Ramos (cell line): ENCODE results near the gene CFD.
"Not testable (repeated sequence)": the region's sequence is repeated elsewhere in the genome, so short reads cannot be mapped to it uniquely, and the experiment has no call there.

Experiments
- in situ Hi-C: fragments of 300-500 bp; cut with MboI; formaldehyde crosslinking; loops from one replicate; pipeline ENCODE4 v1.14.3; 2022; ENCODE audit warnings: low sequenced_read_pairs; ENCODE audit not compliant: unreplicated experiment

The CFD gene

DNA sequence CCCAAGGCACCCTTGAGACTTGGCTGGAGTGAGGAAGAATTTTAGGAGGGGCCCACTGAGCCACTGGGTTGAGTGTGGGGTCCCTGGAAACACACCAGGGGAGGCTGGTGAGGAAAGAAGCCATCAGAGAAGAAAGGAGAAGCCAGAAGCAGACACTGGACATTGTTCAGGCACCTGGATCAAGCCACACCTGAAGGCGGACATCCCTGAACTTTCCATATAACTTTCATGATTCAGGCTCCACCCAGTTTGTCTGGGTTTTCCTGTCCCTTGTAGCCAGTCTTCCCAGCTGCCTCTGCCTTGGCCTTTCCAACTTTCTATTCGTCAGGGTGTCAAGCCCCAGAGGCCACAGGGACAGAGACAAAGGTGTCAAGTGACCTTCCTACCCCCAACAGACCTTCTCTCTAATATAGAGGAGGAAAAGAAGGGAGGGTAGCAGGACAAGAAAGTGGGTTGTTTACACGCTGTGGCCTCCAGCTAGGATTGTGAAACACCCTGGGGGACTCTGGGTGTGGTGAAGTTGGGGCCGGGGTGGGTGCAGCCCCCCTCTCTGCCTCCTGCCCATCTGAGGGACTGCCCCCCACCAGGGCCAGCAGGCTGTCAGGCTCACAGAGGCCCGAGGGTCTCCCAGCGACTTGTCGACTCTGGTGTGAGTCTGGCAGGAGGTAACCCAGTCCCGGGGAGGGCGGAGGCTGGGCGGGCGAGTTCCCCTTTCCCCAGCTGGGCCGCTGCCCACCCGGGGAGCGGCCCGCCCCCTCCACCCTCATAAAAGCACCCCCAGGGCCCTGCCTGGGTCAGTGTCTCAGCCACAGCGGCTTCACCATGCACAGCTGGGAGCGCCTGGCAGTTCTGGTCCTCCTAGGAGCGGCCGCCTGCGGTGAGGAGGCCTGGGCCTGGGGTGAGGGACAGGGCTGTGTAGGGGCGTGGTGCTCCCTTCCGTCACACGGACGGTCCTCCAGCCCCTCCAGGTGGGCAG is at the start of gene CFD:
Gene CFD, plus strand, starts transcription at position 797 of the 976 bp plus-strand sequence. Its CDS starts 26 bp downstream, at position 823.
- in situ Hi-C loops: loop anchor here (5.0 to 10.0 kb wide), 2 partner anchors 63 to 126 kb away; partner anchors contain the start of gene WDR18

DNA sequence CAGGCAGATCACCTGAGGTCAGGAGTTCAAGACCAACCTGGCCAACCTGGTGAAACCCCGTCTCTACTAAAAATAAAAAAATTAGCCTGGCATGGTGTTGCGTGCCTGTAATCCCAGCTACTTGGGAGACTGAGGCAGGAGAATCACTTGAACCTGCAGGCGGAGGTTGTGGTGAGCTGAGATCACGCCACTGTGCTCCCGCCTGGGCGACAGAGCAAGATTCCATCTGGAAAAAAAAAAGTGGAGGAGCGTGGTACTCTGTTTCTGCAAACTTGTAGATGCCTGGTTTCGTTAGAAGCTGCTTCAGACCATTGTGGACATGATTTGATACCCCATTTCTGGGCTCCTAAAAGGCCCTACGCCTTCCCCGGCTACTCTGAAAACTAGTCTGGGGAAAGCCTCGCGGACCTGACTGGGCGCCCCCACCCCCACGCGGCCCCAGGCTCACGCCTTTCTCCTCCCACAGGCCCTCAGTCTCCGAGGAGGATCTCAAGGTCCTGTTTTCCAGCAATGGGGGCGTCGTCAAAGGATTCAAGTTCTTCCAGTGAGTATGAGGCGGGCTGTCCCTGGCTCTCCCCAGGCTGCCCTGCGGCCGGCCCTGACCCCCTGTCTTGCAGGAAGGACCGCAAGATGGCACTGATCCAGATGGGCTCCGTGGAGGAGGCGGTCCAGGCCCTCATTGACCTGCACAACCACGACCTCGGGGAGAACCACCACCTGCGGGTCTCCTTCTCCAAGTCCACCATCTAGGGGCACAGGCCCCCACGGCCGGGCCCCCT is 49.2 kb upstream of the CFD start:
- in situ Hi-C loops: no loop called here

DNA sequence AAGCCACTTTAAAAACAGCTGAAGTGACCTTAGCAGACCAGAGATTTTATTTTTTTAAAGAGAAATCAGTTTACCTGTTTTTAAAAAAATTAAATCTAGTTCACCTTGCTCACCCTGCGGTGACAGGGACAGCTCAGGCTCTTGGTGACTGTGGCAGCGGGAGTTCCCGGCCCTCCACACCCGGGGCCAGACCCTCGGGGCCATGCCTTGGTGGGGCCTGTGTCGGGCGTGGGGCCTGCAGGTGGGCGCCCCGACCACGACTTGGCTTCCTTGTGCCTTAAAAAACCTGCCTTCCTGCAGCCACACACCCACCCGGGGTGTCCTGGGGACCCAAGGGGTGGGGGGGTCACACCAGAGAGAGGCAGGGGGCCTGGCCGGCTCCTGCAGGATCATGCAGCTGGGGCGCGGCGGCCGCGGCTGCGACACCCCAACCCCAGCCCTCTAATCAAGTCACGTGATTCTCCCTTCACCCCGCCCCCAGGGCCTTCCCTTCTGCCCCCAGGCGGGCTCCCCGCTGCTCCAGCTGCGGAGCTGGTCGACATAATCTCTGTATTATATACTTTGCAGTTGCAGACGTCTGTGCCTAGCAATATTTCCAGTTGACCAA is 48.5 kb upstream of the CFD start:
- in situ Hi-C loops: no loop called here

DNA sequence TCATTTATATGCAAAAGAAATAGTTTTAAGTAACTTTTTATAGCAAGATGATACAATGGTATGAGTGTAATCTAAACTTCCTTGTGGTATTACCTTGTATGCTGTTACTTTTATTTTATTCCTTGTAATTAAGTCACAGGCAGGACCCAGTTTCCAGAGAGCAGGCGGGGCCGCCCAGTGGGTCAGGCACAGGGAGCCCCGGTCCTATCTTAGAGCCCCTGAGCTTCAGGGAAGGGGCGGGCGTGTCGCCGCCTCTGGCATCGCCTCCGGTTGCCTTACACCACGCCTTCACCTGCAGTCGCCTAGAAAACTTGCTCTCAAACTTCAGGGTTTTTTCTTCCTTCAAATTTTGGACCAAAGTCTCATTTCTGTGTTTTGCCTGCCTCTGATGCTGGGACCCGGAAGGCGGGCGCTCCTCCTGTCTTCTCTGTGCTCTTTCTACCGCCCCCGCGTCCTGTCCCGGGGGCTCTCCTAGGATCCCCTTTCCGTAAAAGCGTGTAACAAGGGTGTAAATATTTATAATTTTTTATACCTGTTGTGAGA is 47.9 kb upstream of the CFD start:
- in situ Hi-C loops: no loop called here

DNA sequence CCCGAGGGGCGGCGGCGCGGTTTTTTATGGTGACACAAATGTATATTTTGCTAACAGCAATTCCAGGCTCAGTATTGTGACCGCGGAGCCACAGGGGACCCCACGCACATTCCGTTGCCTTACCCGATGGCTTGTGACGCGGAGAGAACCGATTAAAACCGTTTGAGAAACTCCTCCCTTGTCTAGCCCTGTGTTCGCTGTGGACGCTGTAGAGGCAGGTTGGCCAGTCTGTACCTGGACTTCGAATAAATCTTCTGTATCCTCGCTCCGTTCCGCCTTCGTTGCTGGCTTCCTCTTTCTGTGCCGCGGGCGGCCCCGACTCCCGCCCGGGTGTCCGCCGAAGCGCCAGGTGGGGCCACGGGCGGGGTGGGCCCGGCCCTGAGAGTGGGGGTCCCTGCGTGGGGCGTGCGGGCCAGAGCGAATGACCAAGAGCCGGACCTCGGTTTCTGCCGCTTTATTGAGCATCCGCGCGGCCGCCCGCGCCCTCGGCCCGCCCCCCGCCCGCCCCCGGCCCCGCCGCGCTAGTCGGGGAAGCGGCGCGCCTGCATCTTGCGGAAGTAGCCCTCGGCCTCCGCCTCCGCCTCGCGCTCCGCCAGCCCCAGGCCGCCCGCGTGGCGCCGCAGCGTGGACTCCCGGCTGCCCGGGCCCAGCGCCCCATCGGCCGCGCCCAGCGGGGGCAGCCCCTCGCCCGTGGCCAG is 47.3 kb upstream of the CFD start:
- in situ Hi-C loops: no loop called here

DNA sequence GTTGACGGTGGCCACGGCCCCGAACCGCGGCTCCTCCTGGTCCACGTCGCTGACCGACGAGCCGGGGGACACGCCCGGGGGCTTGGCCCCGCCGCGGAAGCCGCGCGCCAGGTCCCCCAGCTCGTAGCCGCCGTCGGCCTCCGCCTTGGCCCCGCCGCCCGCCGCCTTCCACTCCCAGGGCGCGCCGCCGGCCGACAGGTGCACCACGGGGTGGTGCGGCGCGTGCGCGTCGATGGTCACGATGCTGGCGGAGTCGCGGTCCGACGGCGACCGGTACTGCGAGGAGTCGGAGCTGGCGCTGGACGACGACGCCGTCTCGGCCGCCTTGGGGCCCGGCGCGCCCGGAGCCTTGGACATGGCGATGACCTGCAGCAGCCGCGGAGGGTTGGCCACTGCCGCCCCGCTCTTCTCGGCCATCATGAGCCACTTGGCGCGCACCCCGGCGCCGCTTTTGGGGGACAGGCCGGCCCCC is 46.7 kb upstream of the CFD start:
- in situ Hi-C loops: no loop called here

DNA sequence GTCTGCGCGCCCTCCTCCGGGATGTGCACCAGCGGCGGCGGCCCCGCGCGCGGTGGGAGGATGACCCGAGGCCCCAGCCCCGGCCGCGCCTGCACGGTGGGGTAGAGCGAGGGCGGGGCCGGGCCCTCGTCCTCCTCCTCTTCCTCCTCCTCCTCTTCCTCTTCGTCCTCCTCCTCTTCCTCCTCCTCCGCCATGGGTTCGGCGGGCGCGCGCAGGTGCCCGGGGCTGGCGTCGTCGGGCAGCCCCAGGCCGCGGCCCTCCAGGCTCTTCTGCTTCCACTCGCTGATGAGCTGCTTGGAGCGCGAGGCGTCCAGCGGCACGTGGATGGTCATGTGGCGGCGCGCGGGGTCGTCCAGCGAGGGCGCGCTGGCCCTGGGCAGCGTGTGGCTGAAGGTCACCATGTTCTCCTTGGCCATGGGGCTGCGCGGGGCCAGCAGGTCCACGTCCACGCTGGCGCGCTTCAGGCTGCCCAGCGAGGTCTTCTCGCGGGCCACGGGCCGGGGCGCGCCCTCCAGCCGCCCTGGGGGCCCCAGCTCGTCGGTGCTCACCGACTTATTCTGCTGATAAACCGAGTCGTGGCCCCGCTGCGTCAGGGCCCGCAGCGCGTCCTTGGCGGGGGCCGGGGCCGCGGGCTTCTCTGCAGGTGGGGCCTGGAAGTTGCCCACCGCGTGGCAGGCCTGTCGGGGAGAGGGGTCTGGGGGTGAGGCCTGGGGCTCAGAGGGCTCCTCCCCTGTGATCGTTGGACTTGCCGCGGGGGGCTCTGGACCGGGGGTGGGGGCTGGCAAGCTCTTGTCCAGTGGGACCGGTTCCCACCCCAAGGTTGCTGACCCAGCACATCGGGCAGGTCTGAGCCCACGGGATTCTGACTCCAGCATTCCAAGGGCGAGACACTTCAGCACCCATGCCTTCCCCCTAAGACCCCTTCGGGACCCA is 46.0 kb upstream of the CFD start:
- in situ Hi-C loops: no loop called here

DNA sequence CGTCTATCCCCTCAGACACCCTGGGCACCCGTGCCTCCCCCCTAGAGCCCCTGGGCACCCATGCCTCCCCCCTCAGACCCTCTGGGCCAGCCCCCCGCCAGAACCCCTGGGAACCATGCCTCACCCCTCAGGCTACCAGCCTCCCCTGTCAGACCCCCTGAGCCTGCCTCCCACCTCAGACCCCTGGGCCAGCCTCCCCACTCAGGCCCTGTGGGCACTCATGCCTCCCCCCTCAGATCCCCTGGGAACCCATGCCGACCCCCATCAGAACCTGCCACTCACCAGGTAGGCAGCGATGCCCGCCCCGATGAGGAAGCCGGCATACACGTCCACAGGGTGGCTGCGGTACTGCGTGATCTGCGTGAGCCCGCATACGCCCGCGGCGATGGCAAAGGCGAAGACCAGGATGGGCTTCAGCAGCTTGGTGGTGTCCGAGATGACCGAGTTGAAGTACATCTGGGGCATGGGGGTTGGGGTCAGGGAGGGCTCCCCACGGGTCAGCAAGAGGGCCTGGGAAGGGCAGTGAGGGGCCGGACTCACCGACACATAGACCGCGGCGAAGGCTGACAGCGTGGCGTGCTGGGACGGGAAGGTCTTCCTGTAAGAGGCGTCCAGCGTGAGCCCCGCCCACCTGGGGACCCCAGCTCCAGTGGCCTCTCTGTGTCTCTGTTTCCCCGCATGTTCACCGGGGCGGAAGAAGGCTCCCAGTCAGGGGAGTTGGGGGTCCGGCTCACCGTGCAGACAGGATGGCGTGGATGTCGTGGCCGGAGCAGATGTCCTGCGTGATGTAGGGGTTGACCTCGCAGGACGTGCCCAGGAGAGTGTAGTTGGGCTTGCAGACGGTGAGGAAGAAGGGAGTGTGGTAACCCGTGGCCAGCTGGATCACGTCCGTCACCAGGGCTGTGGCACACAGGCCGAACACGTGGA is 45.0 kb upstream of the CFD start:
- in situ Hi-C loops: no loop called here

DNA sequence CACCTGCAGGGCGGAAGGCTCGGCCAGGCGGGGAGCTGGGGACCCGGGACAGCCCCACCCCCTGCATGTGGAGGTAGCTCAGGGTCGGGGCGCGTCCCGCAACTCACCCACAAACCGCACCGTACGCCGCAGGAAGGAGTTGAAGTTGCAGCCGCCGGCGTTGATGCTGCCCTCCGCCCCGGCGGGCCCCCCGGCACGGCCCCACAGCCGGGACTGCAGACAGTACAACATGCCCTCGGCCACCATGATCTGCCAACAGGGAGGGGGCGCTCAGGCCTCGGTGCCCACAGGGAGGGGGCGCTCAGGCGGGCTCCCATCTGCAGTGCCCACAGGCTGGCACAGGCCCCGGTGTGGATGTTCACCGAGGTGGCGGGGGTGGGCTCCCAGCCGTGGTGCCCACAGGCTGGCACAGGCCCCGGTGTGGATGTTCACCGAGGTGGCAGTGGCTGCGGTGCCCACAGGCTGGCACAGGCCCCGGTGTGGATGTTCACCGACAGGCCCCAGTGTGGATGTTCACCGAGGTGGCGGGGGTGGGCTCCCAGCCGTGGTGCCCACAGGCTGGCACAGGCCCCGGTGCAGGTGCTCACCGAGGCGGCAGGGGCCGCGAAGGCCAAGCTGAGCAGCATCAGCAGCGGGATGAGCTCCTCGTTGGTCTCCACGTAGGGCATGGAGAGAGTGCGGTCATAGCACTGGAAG is 44.2 kb upstream of the CFD start:
- in situ Hi-C loops: no loop called here

DNA sequence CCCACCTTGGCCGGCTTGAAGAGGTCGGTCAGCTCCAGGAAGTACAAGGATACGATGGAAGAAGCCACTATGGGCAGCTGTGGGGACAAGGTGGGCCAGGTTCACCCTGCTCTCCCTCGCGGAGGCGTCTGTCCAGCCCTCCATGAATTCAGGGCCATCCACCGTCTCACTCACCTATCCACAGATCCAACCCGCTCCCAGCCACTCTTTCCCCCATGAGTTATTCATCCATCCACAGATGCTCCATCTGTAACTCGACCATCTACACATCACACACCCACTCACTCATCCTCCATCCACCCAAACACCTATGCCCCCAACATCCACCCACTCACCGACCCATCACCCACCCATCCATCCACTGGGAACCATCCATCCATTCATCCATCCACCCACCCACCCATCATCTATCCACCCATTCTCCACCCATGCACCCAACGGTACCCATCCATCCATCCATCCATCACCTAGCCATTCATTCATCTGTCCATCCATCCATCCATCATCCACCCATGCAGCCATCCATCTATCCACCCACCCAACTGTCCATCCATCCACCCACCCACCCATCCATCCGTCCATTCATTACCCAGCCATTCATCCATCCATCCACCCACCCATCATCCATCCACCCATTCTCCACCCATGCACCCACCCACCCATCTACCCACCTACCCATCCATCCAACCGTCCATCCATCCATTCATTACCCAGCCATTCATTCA is 43.5 kb upstream of the CFD start:
- in situ Hi-C loops: no loop called here

DNA sequence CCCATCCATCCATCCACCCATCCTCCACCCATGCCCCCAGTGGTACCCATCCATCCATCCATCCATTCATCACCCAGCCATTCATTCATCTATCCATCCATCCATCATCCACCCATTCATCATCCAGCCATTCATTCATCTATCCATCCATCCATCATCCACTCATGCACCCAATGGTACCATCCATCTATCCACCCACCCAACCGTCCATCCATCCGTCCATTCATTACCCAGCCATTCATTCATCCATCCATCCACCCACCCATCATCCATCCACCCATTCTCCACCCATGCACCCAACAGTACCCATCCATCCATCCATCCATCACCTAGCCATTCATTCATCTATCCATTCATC is 43.0 kb upstream of the CFD start:
- in situ Hi-C loops: no loop called here

DNA sequence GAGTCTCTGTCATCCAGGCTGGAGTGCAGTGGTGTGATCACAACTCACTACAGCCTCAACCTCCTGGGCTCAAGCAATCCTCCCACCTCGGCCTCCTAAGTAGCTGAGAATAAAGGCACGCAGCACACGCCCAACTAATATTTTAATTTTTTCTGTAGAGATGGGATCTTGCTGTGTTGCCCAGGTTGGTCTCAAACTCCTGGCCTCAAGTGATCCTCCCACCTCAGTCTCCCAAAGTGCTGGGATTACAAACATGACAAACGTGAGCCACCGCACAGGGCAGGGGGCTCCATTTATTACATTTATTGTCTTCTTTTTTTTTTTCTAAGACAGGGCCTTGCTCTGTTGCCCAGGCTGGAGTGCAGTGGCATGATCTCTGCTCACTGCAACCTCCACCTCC is 39.3 kb upstream of the CFD start:
- in situ Hi-C loops: not testable (repeated sequence)

DNA sequence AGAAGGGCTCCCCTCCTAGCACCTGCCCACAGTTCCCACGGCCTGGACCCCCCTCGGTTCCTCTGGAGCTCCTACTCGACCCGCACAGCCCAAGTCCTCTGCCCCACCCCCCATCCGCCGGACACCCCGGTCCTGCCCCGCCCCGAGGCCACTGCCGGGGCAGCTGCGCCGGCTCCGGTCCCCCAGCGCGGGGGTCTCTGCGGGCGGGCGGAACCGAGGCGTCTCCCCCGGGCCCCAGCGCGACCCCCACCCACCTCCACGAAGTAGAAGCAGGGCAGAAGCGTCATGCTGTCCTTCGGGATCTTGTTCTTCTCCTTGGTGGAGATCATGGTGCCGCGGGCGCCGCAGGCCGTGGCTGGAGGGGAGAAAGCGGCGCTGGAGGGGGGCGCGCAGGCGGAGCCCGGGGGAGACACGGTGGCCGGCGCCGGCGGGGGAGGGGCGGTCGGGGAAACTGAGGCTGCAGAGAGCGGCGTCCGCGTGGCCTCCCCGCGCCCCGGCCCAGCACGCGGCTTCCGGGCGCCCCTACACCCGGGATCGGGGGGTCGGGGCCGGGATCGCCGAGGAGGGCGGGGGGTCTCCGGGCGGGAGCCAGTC is 38.1 kb upstream of the CFD start:
- in situ Hi-C loops: no loop called here

DNA sequence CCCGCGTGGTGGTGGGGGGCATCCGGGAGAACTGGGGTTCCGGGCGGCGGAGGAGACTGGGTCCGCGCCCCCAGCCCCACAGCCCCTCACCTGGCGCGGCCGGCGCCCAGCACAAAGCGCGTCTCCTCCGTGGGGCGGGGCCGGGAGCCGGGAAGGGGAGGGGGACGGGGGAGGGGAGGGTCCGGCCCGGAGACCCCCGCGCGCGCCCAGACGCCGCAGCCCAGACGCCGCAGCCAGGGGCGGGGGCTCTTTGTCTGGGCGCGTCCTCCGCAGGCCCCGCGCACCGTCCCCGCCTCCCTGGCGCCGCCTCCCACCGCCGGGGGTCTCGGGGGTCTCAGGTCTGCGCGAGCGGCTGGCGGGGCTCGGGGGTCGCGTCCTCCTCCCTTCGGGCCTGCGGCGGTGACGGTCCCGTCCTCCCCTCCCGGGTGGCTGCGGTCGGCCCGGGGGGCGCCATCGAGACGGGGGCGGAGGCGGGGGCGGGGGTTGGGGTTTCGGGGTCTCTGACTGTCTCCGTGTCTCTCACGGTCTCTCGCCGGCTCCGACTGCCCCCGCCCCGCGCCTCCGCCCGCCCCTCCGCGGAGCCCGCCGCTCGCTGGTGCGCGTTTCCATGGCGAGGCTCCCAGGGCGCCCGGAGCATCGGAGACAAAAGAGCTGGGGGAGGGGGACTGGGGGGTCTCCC is 37.5 kb upstream of the CFD start, which contains the start of gene PLPPR3:
Gene PLPPR3, minus strand, starts transcription at position 131 of the 679 bp plus-strand sequence. CDS start 396 bp downstream, outside the sequence.
- in situ Hi-C loops: no loop called here

DNA sequence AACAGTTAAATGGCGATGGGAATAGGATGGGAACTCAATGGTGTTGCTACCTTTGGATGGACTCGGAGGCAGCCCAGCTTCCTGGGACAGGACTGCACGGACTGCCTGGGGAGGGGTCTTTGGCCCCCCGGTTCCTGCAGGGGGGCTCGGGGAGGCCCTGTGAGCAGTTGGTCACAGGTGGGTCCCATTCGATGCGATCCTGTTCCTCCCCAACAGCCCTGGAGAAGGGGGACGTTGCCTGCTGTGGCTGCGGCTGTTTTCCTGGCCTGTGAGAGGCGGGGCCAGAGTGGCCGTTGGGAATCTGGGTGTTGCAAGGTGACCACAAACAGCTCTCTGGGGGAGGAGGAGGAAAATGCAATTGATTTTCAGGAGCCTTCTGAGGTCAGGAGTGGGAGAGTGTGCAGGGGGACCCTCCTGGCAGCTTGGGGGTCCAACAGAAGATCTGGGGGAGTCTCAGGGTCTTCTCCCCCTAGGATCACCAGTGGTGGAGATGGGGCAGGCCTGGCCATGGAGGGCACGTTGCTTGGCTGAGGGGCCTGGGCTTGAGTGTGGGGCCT is 35.8 kb upstream of the CFD start:
- in situ Hi-C loops: no loop called here
